Duodenal mucosa (tissue), 2 donors: ENCODE results near the gene PLXNC1.
"Not testable (repeated sequence)": the region's sequence is repeated elsewhere in the genome, so short reads cannot be mapped to it uniquely, and the experiment has no call there.

Experiments
- H3K27ac ChIP-seq: one replicate; pipeline ENCODE4 v1.7.0; 2013; ENCODE audit warnings: low read depth, low read length
- H3K27me3 ChIP-seq, 2 donors: one replicate each; pipeline ENCODE4 v1.7.0; 2013; ENCODE audit warnings: low read length in 2 of 2, control low read depth in 1 of 2; ENCODE audit not compliant: insufficient read depth in 2 of 2, control insufficient read depth in 1 of 2
- H3K36me3 ChIP-seq, 2 donors: one replicate each; pipeline ENCODE4 v1.7.0; 2013; ENCODE audit warnings: low read length in 2 of 2, control low read depth in 1 of 2; ENCODE audit not compliant: insufficient read depth in 2 of 2, control insufficient read depth in 1 of 2
- H3K4me1 ChIP-seq, 2 donors: one replicate each; pipeline ENCODE4 v1.7.0; 2013; ENCODE audit warnings: low read length in 2 of 2, control low read depth in 1 of 2; ENCODE audit not compliant: insufficient read depth in 2 of 2, control insufficient read depth in 1 of 2
- H3K4me3 ChIP-seq, 2 donors: one replicate each; pipeline ENCODE4 v1.7.0; 2013; ENCODE audit warnings: low read length in 2 of 2, low read depth in 1 of 2
- H3K9ac ChIP-seq, 2 donors: one replicate each; pipeline ENCODE4 v1.7.0; 2013; ENCODE audit warnings: low read length in 2 of 2, low read depth in 1 of 2
- H3K9me3 ChIP-seq, 2 donors: one replicate each; pipeline ENCODE4 v1.7.0; 2013; ENCODE audit warnings: low read length in 2 of 2, control low read depth in 1 of 2; ENCODE audit not compliant: control insufficient read depth in 1 of 2

The PLXNC1 gene

DNA sequence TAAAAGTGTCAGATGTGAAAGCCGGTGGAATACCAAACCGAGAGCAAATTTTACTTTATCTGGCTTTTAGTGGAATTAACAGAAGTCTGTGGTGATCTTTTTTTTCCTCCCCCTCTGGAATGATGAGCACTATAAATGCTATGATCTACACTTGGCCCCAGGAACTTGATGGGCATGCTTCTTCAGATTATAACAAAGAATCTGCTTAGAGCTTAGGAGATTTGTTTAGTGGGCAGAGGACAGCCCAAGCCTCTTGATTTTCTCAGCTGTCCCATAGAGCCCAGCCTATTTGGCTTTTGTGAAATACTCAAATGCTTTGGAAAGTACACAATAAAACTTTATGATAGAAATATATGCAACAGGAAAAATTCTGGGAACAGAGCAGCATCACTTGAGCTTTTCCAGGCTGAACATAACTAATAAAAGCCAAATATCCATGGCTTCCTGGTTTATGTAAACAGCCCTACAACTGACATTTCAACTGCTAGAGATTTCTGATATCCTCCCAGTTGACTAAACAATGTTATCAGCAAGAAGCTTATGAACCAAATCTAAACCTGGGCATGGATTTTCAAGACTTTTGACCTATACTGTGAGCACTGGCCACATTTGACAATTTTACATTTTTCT lies 149.6 kb downstream of the PLXNC1 start:
- H3K27ac ChIP-seq = no peak overlapping the region
- peaks cover 4 to 10% of the 10 kb centered on the region in 2 donors for H3K36me3 ChIP-seq
- no peaks in the 10 kb centered on the region for H3K27me3 ChIP-seq
- no peaks in the 10 kb centered on the region for H3K9me3 ChIP-seq
- no peak overlapping the region for H3K9ac ChIP-seq
- H3K4me1 ChIP-seq = peaks cover 6 to 26% of the 10 kb centered on the region in 2 donors
- H3K4me3 ChIP-seq = peak overlapping the region in 1 of 2 donors; percentile 9

DNA sequence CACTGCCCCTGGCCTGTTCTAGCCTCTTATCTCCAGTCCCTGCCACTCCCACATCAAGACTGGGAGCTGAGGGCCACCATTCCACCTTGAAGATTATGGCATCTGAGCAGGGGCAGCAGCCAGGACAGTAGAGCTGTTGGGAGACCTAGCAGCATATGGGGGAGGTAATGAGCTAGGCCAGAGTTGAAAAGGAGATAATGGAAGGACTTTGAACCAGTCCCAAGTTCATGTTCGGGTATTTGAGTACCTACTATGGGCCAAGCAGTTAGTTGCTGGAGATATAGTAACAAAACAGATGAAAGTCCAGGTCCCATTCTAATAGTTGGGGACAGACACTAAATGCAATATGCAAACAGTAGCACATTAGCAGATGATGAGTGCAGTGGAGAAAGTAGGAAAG lies 151.5 kb downstream of the PLXNC1 start:
- H3K9me3 ChIP-seq = no peaks in the 10 kb centered on the region
- H3K4me1 ChIP-seq = peaks cover 6 to 26% of the 10 kb centered on the region in 2 donors
- H3K9ac ChIP-seq = no peak overlapping the region
- H3K4me3 ChIP-seq = no peak overlapping the region
- no peaks in the 10 kb centered on the region for H3K27me3 ChIP-seq
- peaks cover 12 to 19% of the 10 kb centered on the region in 2 donors for H3K36me3 ChIP-seq
- no peak overlapping the region for H3K27ac ChIP-seq

DNA sequence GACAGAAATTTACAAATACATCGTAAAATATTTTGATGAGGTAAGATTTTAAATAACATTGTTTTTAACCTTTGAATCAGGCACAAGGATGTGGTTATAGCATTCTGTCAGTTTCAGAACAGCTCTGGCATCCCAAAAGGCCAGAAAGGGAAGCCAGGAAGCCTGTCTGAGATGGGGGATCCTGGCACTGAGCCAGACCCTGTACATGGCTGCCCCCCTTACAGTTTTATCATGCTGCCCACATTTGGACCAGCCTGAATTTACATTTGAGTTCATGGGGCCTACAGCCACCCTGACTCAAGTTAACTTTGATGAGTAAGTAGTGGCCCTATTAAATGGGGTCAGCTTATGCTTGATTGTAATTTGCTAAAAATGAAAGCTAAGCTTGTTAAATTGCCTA lies 155.6 kb downstream of the PLXNC1 start:
- no peak overlapping the region for H3K27ac ChIP-seq
- no peak overlapping the region for H3K4me3 ChIP-seq
- H3K27me3 ChIP-seq = no peaks in the 10 kb centered on the region
- peaks cover 6 to 15% of the 10 kb centered on the region in 2 donors for H3K4me1 ChIP-seq
- H3K9ac ChIP-seq = no peak overlapping the region
- H3K36me3 ChIP-seq = peaks cover 15 to 18% of the 10 kb centered on the region in 2 donors
- H3K9me3 ChIP-seq = no peaks in the 10 kb centered on the region

DNA sequence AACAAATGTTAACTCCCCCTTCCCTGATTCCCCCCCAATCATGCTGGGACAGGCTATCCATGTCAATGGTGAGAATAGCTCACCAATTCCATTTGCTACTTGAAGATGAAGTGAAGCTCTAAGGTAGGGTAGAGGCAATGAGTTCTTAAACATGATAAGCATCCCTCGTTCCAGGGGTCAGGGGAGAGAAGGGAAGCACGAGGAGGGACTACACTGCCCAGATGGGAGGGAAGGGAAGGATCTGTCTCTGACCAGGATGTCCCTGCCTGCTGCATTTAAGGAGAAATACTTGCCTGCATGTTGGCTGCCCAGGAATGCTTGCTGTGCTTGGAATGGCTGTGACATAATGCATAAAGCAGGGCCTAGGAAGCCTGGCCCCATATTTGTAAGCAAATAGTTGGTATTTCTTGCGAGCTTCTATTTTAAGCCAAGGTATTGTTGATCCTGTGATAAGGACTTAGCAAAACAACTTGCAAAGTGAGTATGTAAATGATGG lies 156.2 kb downstream of the PLXNC1 start:
- H3K4me3 ChIP-seq = no peak overlapping the region
- H3K4me1 ChIP-seq = peaks cover 2 to 10% of the 10 kb centered on the region in 2 donors
- no peaks in the 10 kb centered on the region for H3K9me3 ChIP-seq
- H3K9ac ChIP-seq = no peak overlapping the region
- H3K27ac ChIP-seq = no peak overlapping the region
- H3K36me3 ChIP-seq = peaks cover 13 to 18% of the 10 kb centered on the region in 2 donors
- no peaks in the 10 kb centered on the region for H3K27me3 ChIP-seq

DNA sequence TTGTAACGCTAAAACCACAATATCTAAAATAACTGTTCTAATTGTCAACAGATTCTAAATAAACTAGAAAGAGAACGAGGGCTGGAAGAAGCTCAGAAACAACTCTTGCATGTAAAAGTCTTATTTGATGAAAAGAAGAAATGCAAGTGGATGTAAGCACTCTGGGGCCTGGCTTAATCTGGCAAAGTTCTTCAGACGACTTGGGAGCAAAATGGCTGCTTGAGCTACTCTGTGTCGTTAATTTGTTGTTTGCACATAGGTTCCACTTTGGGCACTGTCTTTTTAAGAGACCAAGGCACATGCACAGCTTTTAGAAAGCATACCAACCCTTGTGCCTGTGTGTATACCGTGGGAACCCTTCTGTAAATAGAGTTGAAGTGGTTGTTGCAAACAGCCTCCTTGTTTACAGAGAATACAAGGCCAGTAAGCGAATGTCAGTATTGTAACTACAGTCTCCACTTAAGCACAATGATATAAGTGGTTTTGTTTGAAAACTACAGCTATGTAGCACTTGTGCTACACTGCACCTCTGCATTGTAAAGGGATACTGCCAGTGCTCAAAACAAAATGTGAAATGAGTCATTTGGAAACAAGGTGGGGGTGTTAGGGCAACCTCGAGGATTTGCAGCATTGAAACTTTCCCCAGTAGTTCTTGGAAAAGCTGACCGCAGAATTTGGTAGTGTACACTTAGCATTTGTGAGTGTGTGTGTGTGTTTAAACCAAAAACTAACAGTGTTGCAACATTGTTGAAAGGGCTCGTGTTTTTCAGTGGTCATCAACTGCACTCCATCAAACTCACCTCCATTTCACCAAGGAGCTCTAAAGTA lies 157.0 kb downstream of the PLXNC1 start:
- Histone ChIP-seq H3K27ac (no peak overlapping the region), H3K4me3 (no peak overlapping the region)

DNA sequence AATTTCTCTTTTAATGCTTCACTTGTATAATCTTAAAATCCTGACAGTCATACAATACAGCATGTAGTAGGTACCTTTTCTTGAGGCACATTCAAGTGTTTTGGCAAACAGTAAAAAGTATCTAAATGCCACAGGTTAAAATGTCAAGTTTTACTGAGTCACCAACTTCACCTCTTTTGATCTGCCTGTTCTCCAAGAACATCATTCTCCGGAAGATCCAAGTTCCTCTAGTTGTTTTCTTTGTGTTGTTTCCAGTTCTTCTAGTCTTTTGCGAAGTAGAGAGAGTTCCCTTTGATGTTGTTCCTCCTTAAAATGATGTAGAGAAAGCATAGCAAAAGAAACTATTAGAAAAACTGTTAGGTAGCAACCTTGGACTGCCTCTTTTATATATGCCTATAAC lies 160.2 kb downstream of the PLXNC1 start:
- Histone ChIP-seq H3K4me1 (peaks cover 0 to 15% of the 10 kb centered on the region in 2 donors), H3K27ac (no peak overlapping the region)

More for the DNA sequence above, 157.0 kb downstream of the PLXNC1 start:
- peaks cover 12 to 16% of the 10 kb centered on the region in 2 donors for H3K36me3 ChIP-seq
- H3K27me3 ChIP-seq = no peaks in the 10 kb centered on the region
- peaks cover 0 to 8% of the 10 kb centered on the region in 2 donors for H3K4me1 ChIP-seq
- H3K9me3 ChIP-seq = no peaks in the 10 kb centered on the region
- H3K9ac ChIP-seq = no peak overlapping the region

DNA sequence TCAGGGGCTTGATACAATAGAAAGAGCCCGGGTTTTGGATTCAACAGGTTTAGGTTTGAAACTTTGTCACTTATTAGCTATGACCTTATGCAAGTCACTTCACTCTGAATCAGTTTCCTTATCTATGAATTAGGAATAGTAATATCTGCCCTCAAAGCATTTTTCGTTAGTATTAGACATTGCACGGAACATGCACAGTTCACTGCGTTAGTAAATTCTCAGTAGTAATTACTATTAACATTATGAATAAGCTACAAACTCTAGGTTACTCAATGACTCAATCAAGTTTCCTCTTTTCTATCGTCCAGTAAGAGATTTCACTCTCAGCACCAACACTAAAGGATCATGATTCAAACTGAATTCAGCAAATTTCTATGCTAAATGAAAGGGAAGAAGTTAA lies 161.0 kb downstream of the PLXNC1 start:
- Histone ChIP-seq H3K9me3 (no peaks in the 10 kb centered on the region), H3K4me3 (no peak overlapping the region), H3K36me3 (peaks cover 8 to 9% of the 10 kb centered on the region in 2 donors), H3K27ac (no peak overlapping the region), H3K27me3 (no peaks in the 10 kb centered on the region), H3K9ac (no peak overlapping the region), H3K4me1 (peaks cover 0 to 15% of the 10 kb centered on the region in 2 donors)

More for the DNA sequence above, 160.2 kb downstream of the PLXNC1 start:
- Histone ChIP-seq H3K4me3 (no peak overlapping the region), H3K9me3 (no peaks in the 10 kb centered on the region), H3K9ac (no peak overlapping the region), H3K36me3 (peaks cover 12 to 14% of the 10 kb centered on the region in 2 donors), H3K27me3 (no peaks in the 10 kb centered on the region)

DNA sequence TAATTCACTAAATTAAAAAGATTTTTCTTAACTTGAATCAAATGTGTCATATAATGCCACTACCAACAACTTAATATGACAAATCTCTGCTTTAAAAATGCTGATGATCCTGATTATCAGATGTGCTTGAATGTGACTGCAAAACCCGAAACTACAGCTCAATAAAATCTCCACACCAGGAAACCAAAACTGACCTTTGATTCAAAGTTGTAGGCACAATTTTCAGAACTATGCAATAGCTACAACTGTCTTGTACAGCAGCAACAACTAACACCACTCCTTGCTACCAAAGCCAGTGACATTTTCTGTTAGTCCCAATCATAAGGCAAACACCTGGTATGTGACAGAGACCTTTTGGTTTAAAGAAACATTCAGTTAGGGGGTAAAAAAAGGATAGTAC lies 164.0 kb downstream of the PLXNC1 start:
- Histone ChIP-seq H3K27ac (no peak overlapping the region), H3K27me3 (no peaks in the 10 kb centered on the region), H3K9ac (no peak overlapping the region), H3K4me3 (no peak overlapping the region), H3K9me3 (peaks cover 0 to 4% of the 10 kb centered on the region in 2 donors), H3K36me3 (no peaks in the 10 kb centered on the region), H3K4me1 (peaks cover 0 to 8% of the 10 kb centered on the region in 2 donors)

DNA sequence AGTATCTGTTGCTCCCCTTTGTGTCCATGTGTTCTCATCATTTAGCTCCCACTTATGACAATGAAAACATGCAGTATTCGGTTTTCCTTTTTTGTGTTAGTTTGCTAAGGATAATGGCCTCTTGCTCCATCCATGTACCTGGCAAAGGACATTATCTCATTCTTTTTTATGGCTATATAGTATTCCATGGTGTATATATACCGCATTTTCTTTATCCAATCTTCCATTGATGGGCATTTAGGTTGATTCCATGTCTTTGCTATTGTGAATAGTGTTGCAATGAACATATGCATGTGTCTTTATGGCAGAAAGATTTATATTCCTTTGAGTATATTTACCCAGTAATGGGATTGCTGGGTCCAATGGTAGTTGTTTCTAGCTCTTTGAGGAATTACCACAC lies 168.2 kb downstream of the PLXNC1 start:
- not testable (repeated sequence) for H3K4me1 ChIP-seq, H3K36me3 ChIP-seq
- H3K9me3 ChIP-seq = peaks cover 17 to 36% of the 10 kb centered on the region in 2 donors

DNA sequence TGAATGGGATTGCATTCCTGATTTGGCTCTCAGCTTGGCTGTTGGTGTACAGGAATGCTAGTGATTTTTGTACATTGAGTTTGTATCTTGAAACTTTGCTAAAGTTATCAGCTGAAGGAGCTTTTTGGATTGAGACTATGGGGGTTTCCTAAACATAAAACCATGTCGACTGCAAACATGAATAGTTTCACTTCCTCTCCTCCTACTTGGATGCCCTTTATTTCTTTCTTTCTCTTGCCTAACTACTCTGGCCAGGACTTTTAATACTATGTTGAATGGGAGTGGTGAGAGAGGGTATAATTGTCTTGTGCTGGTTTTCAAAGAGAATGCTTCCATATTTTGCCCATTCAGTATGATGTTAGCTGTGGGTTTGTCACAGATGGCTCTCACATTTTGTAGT lies 169.8 kb downstream of the PLXNC1 start:
- Histone ChIP-seq H3K9ac (no peak overlapping the region), H3K27ac (no peak overlapping the region), H3K9me3 (peaks cover 18 to 37% of the 10 kb centered on the region in 2 donors), H3K4me3 (no peak overlapping the region), H3K36me3 (peaks cover 6 to 16% of the 10 kb centered on the region in 2 donors), H3K27me3 (no peaks in the 10 kb centered on the region), H3K4me1 (no peaks in the 10 kb centered on the region)

More for the DNA sequence above, 168.2 kb downstream of the PLXNC1 start:
- H3K4me3 ChIP-seq, H3K9ac ChIP-seq, H3K27me3 ChIP-seq, H3K27ac ChIP-seq: not testable (repeated sequence)
